Testis (tissue), 3 donors: ENCODE data around the gene PNPLA1. TPM values are rescaled to one million over a fixed set of nuclear protein-coding genes. Genes with fewer than 3 reads are reported as not detected.

Experiments used
- DNase-seq: peaks from one replicate; pipeline ENCODE4 v3.0.0-alpha.2; 2019
- H3K27ac ChIP-seq, 2 donors: fragments of 200-600 bp; sonication (generic); one replicate each; pipeline ENCODE4 v1.5.1; 2019
- H3K27me3 ChIP-seq: fragments of 200-600 bp; sonication (generic); one replicate; pipeline ENCODE4 v1.5.1; 2019
- H3K36me3 ChIP-seq: fragments of 200-600 bp; sonication (generic); one replicate; pipeline ENCODE4 v1.5.1; 2017; ENCODE audit warnings: low read depth; ENCODE audit errors: missing control alignments
- H3K4me1 ChIP-seq: fragments of 200-600 bp; sonication (generic); one replicate; pipeline ENCODE4 v1.5.1; 2019
- H3K4me3 ChIP-seq, 2 donors: fragments of 200-600 bp; sonication (generic); one replicate each; pipeline ENCODE4 v1.5.1; 2017 to 2019
- H3K9me3 ChIP-seq: fragments of 200-600 bp; sonication (generic); one replicate; pipeline ENCODE4 v1.5.1; 2017
- CTCF ChIP-seq, 3 experiments: fragments of 450-650 bp in 2 of 3; fragments of 200-600 bp in 1 of 3; sonication (generic) in 1 of 3; IDR thresholded peaks; one replicate each; pipeline ENCODE4 v1.5.1; 2016 to 2019; ENCODE audit warnings: antibody characterized with exemption in 3 of 3, mild to moderate bottlenecking in 2 of 3, moderate library complexity in 1 of 3
- POLR2A ChIP-seq: fragments of 450-650 bp; IDR thresholded peaks from one replicate; pipeline ENCODE4 v1.6.1; 2017; ENCODE audit warnings: antibody characterized with exemption, mild to moderate bottlenecking, moderate library complexity
- WGBS, 2 donors: methylation state at CpG; one replicate each; pipeline ENCODE4 v1.1.5; 2018; 5-methylcytosine and 5-hydroxymethylcytosine counted together
- intact Hi-C: fragments of 100-400 bp; cut with DNase I; formaldehyde crosslinking; loops from one replicate; pipeline ENCODE4 v1.15.1; 2023; ENCODE audit warnings: low total_unique reads
- polyA plus RNA-seq: library from polyadenylated mRNA; stranded (reverse); fragments of 350-450 nt; fragmentation: Illumina TruSeq; extraction: RNeasy Lipid Tissue Mini Kit (QIAGEN cat#74804); gene quantifications from one replicate; pipeline ENCODE4 v1.2.3, GENCODE V29; 2014; ENCODE audit warnings: low read depth, low replicate concordance; ENCODE audit not compliant: insufficient read depth
- total RNA-seq, 2 donors: library from RNA; depleted of rRNA; stranded (reverse); fragments of >200 nt; gene quantifications; one replicate each; pipeline ENCODE4 v1.2.3, GENCODE V29; 2016

The PNPLA1 gene
- total and polyA plus RNA-seq, 3 donors from 2014 or later: 2.1 to 3.5 (median 2.4) TPM

- no peak for DNase-seq
- peak overlapping the region; percentile 60 to 80 for H3K27ac ChIP-seq
- WGBS, 2 donors: 82 to 86% methylated on average over 4 of the region's 4 CpGs
- intact Hi-C loops: loop anchor here (10.0 kb wide), 1 partner anchor 45 kb away; no protein-coding TSS in a partner anchor
- TF ChIP-seq POLR2A (no peak), CTCF (IDR thresholded peaks at IDR 0.05) (no peak)
- peaks cover 35% of the 10 kb centered on the region for H3K4me1 ChIP-seq
- no peaks in the 10 kb centered on the region for H3K36me3 ChIP-seq
- no peaks in the 10 kb centered on the region for H3K27me3 ChIP-seq
- no peaks in the 10 kb centered on the region for H3K9me3 ChIP-seq
- no peak overlapping the region for H3K4me3 ChIP-seq
These were observed 80.2 kb downstream of the PNPLA1 start for GRCh38 chr6:36350082-36350481.

DNA sequence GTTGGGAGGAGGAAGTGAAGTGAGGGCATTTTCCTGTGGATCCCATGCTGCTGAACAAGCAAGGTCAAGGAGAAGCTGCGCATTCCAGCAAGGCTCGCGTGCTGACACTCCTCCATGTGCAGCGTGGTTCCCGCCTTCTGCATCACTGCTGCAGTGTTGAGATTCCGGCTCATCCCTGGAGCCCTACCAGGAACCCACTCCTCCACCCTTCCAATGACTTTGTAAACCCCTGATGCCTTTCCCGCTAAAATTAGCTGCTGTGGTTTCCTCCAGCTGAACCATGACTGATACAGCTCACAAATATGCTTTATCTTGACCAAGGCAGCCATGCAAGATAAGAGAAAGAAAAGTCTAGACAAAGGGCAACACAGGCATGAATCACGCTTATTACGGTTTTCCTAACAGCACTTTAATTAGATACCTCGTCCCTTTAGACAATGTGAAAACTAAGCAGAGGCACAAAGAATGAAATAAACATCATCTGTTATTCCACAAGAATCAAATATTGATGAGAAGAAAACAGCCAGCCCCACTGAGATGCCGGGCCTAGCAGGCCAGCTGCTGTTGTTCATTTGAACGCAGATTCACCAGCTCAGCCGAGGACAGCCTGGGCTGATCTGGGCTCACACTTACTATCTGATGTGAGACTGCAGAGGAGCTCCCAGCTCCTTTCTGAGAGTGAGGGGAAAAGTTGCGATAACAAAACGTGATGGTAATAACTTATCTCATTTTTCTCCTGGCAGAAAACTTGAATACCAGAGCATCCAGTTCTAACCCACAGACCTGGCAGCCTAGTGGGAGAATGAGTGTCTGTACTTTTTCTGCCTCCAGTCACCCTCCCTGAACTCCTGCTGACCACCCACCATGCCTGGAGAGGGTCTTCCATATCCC, 81.1 kb downstream of the PNPLA1 start:
- no peak for TF ChIP-seq POLR2A
- no peak for TF ChIP-seq CTCF (IDR thresholded peaks at IDR 0.05)
- WGBS, 2 donors: 36 to 49% methylated on average over 15 of the region's 15 CpGs
- Histone ChIP-seq H3K27ac (peak overlapping the region; percentile 60 to 80), H3K27me3 (no peaks in the 10 kb centered on the region), H3K4me3 (no peak overlapping the region), H3K9me3 (no peaks in the 10 kb centered on the region), H3K4me1 (peaks cover 32% of the 10 kb centered on the region), H3K36me3 (no peaks in the 10 kb centered on the region)
- intact Hi-C loops: loop anchor here (10.0 kb wide), 1 partner anchor 46 kb away; no protein-coding TSS in a partner anchor
- DNase-seq: peak; percentile 85

DNA sequence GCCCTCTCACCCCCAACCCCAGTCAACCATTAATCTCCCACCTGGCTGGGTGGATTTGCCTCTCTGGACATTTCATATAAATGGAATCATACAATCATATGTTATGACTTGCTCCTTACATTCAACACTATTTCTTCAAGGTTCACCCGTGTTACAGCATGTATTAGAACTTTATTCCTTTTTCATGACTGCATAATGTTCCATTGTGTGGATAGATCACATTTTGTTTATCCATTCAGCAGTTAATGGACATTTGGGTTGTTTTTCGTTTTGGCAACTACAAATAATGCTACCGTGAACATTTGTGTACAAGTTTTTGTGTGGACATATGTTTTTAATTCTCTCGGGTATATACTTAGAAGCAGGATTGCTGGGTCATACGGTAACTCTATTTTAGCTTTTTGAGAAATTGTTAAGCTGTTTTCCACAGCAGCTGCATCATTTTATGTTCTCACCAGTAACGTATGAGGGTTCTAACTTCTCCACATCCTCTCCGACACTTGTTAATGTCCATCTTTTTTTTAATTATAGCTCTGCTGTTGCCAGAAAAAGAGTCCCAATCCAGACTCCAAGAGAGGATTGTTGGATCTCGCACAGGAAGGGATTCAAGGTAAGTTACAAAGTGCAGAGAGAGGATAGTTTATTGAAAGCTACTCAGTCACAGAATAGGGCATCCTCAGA, 82.8 kb downstream of the PNPLA1 start:
- Histone ChIP-seq H3K27me3 (no peaks in the 10 kb centered on the region), H3K4me1 (peaks cover 39% of the 10 kb centered on the region), H3K27ac (peak overlapping the region; percentile 60 to 80), H3K4me3 (no peak overlapping the region), H3K9me3 (no peaks in the 10 kb centered on the region), H3K36me3 (no peaks in the 10 kb centered on the region)
- TF ChIP-seq POLR2A (no peak), CTCF (IDR thresholded peaks at IDR 0.05) (no peak)
- intact Hi-C loops: loop anchor here (10.0 kb wide), 1 partner anchor 48 kb away; no protein-coding TSS in a partner anchor
- 92 to 93% methylated on average over 8 of the region's 8 CpGs for WGBS, 2 donors
- DNase-seq: no peak

DNA sequence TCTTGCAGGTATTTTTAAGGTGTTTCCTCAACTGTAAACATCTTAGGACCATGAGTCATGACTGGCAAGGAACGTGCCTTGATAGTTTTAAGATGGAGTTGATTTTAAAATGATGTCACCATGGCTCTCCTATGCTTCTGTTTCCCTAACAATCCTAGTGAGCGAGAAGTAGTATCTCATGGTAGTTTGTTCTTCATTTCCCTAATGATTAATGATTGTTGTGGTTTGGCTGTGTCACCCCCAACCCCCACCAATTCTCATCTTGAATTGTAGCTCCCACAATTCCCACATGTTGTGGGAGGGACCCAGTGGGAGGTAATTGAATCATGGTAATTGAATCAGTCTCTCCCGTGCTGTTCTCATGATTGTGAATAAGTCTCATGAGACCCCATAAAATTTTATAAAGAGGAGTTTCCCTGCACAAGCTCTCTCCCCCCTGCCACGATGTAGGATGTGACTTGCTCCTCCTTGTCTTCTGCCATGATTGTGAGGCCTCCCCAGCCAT, 83.6 kb downstream of the PNPLA1 start:
- Histone ChIP-seq H3K36me3 (no peaks in the 10 kb centered on the region), H3K27me3 (no peaks in the 10 kb centered on the region), H3K27ac (no peak overlapping the region), H3K4me1 (peaks cover 47% of the 10 kb centered on the region), H3K9me3 (no peaks in the 10 kb centered on the region), H3K4me3 (no peak overlapping the region)
- TF ChIP-seq POLR2A (no peak), CTCF (IDR thresholded peaks at IDR 0.05) (no peak)
- intact Hi-C loops: loop anchor here (10.0 kb wide), 1 partner anchor 49 kb away; no protein-coding TSS in a partner anchor
- WGBS, 2 donors: 70 to 74% methylated on average over 4 of the region's 4 CpGs
- no peak for DNase-seq
